Tibial artery (tissue), 4 donors: ENCODE results near the gene SYNGR2.

Experiments
- DNase-seq, 2 donors: peaks; one replicate each; pipeline ENCODE4 v3.0.0-alpha.2; 2019
- H3K27ac ChIP-seq, 2 donors: fragments of 200-600 bp; sonication (generic) in 1 of 2; 1 replicate in 1 of 2; 2 replicates in 1 of 2; pipeline ENCODE4 v1.5.1; 2018 to 2019; ENCODE audit warnings: mild to moderate bottlenecking in 1 of 2
- H3K27me3 ChIP-seq, 2 donors: fragments of 200-600 bp; sonication (generic) in 1 of 2; one replicate each; pipeline versions ENCODE4 v1.5.1 to v1.6.0; 2016 to 2019
- H3K36me3 ChIP-seq, 3 donors: fragments of 200-600 bp; sonication (generic) in 2 of 3; one replicate each; pipeline ENCODE4 v1.5.1; 2016 to 2019; ENCODE audit warnings: mild to moderate bottlenecking in 2 of 3
- H3K4me1 ChIP-seq, 4 donors: fragments of 200-600 bp; sonication (generic) in 2 of 4; 1 replicate in 3 of 4; 2 replicates in 1 of 4; pipeline ENCODE4 v1.5.1; 2016 to 2019
- H3K4me3 ChIP-seq, 2 donors: fragments of 200-600 bp; sonication (generic) in 1 of 2; 1 replicate in 1 of 2; 2 replicates in 1 of 2; pipeline ENCODE4 v1.5.1; 2018 to 2019; ENCODE audit warnings: mild to moderate bottlenecking in 2 of 2
- H3K9me3 ChIP-seq, 3 donors: fragments of 200-600 bp; sonication (generic) in 1 of 3; one replicate each; pipeline ENCODE4 v1.5.1; 2016 to 2019
- intact Hi-C: fragments of 100-400 bp; cut with DNase I; formaldehyde crosslinking; loops from one replicate; pipeline ENCODE4 v1.15.0; 2023; ENCODE audit warnings: low total_unique reads
- TF ChIP-seq, protein P1 (sequence below), 2 experiments: fragments of 200-600 bp in 1 of 2; fragments of 450-650 bp in 1 of 2; IDR thresholded peaks; one replicate each; pipeline ENCODE4 v1.5.1; 2017 to 2019; ENCODE audit warnings: antibody characterized with exemption in 2 of 2, mild to moderate bottlenecking in 1 of 2, moderate library complexity in 1 of 2

Gene SYNGR2

GRCh38 chr17:78180508-78180907, 12.1 kb downstream of the SYNGR2 start:
- intact Hi-C loops, result no loop called here

GRCh38 chr17:78182504-78182903, 14.1 kb downstream of the SYNGR2 start:
- no peak for DNase-seq
- TF ChIP-seq, protein P1, sequence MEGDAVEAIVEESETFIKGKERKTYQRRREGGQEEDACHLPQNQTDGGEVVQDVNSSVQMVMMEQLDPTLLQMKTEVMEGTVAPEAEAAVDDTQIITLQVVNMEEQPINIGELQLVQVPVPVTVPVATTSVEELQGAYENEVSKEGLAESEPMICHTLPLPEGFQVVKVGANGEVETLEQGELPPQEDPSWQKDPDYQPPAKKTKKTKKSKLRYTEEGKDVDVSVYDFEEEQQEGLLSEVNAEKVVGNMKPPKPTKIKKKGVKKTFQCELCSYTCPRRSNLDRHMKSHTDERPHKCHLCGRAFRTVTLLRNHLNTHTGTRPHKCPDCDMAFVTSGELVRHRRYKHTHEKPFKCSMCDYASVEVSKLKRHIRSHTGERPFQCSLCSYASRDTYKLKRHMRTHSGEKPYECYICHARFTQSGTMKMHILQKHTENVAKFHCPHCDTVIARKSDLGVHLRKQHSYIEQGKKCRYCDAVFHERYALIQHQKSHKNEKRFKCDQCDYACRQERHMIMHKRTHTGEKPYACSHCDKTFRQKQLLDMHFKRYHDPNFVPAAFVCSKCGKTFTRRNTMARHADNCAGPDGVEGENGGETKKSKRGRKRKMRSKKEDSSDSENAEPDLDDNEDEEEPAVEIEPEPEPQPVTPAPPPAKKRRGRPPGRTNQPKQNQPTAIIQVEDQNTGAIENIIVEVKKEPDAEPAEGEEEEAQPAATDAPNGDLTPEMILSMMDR (IDR thresholded peaks at IDR 0.05), result no peak
- Histone ChIP-seq H3K27ac (no peak overlapping the region), H3K9me3 (no peaks in the 10 kb centered on the region), H3K27me3 (no peaks in the 10 kb centered on the region), H3K36me3 (no peaks in the 10 kb centered on the region), H3K4me3 (no peak overlapping the region), H3K4me1 (peaks cover 0 to 33% (median 17%) of the 10 kb centered on the region in 4 donors)
- intact Hi-C loops, result no loop called here

More at GRCh38 chr17:78180508-78180907, 12.1 kb downstream of the SYNGR2 start:
- peaks cover 0 to 40% (median 20%) of the 10 kb centered on the region in 4 donors for H3K4me1 ChIP-seq
- no peak for DNase-seq
- H3K36me3 ChIP-seq, result no peaks in the 10 kb centered on the region
- H3K27me3 ChIP-seq, result no peaks in the 10 kb centered on the region
- peak overlapping the region; percentile 69 to 71 for H3K27ac ChIP-seq
- TF ChIP-seq, protein P1 (IDR thresholded peaks at IDR 0.05), result no peak
- H3K9me3 ChIP-seq, result no peaks in the 10 kb centered on the region
- H3K4me3 ChIP-seq, result no peak overlapping the region

- Histone ChIP-seq H3K27me3 (no peaks in the 10 kb centered on the region), H3K36me3 (no peaks in the 10 kb centered on the region), H3K4me1 (peaks cover 0 to 41% (median 19%) of the 10 kb centered on the region in 4 donors), H3K9me3 (no peaks in the 10 kb centered on the region), H3K4me3 (no peak overlapping the region), H3K27ac (no peak overlapping the region)
- TF ChIP-seq, protein P1 (IDR thresholded peaks at IDR 0.05), result no peak
- intact Hi-C loops, result no loop called here
- DNase-seq, result no peak
Observed at GRCh38 chr17:78183916-78184315, 15.5 kb downstream of the SYNGR2 start.

- no peak for DNase-seq
- H3K9me3 ChIP-seq, result no peaks in the 10 kb centered on the region
- H3K27me3 ChIP-seq, result no peaks in the 10 kb centered on the region
- TF ChIP-seq, protein P1 (IDR thresholded peaks at IDR 0.05), result no peak
- intact Hi-C loops, result no loop called here
- no peaks in the 10 kb centered on the region for H3K36me3 ChIP-seq
- H3K27ac ChIP-seq, result no peak overlapping the region
- no peak overlapping the region for H3K4me3 ChIP-seq
- H3K4me1 ChIP-seq, result peaks cover 0 to 37% (median 17%) of the 10 kb centered on the region in 4 donors
Observed at GRCh38 chr17:78184351-78184750, 16.0 kb downstream of the SYNGR2 start.

- intact Hi-C loops, result no loop called here
Observed at GRCh38 chr17:78184868-78185267, 16.5 kb downstream of the SYNGR2 start.

More at GRCh38 chr17:78184868-78185267, 16.5 kb downstream of the SYNGR2 start:
- no peak for DNase-seq
- Histone ChIP-seq H3K27me3 (no peaks in the 10 kb centered on the region), H3K9me3 (no peaks in the 10 kb centered on the region), H3K4me1 (peaks cover 0 to 32% (median 15%) of the 10 kb centered on the region in 4 donors), H3K4me3 (no peak overlapping the region), H3K27ac (no peak overlapping the region), H3K36me3 (no peaks in the 10 kb centered on the region)
- TF ChIP-seq, protein P1 (IDR thresholded peaks at IDR 0.05), result no peak
